ENCODE measurements around the gene SHLD3.

SHLD3 gene

DNA sequence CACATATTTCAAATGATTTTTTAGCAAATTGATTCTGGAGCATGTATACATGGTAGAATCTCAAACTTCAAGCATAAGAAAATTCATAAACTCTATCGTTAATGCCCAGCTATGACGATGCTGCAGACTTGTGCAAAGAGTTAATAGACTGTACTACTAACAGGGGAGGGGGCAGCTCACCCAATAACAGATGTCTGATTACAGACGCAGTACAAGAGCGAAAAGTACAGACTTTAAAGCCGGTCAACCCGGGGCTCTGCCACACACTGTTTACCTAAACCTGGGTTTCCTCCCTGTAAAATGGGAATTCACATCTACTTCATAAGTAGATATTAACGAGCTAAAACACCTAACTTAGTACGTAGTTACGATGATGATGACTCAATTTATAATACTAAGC is 1.3 kb upstream of the SHLD3 start:
- Histone ChIP-seq H3K27me3 (ENCODE audit: low read length) (no peaks in the 10 kb centered on the region), H3F3A (ENCODE audit: insufficient read depth) (0 out of 2 replicates have a peak, but pooled peaks cover 3% of the 10 kb centered on the region), H4K20me1 (ENCODE audit: low read depth, low read length) (no peaks in the 10 kb centered on the region; the same call in 1 of the 2 replicates), H3K9me3 (ENCODE audit: insufficient read depth, low read length) (no peaks in the 10 kb centered on the region), H3K79me2 (ENCODE audit: insufficient read depth, low read length) (peaks cover 61% of the 10 kb centered on the region), H3K4me2 (ENCODE audit: low read depth, low read length, poor library complexity, severe bottlenecking) (peak overlapping the region; percentile 93), H3K9me2 (replicated peaks; ENCODE audit: insufficient read depth, low read length) (no peaks in the 10 kb centered on the region), H3K27ac (ENCODE audit: low read depth, low read length) (no peak overlapping the region), H3K36me3 (ENCODE audit: low read length) (no peaks in the 10 kb centered on the region), H3K4me3 (ENCODE audit: insufficient read depth, low read length, poor library complexity, severe bottlenecking) (peak overlapping the region; percentile 98), H3K9ac (ENCODE audit: low read length) (peak overlapping the region; percentile 88), H2AFZ (ENCODE audit: low read depth, low read length, severe bottlenecking) (peak overlapping the region; percentile 81)
- TF ChIP-seq, protein P1, sequence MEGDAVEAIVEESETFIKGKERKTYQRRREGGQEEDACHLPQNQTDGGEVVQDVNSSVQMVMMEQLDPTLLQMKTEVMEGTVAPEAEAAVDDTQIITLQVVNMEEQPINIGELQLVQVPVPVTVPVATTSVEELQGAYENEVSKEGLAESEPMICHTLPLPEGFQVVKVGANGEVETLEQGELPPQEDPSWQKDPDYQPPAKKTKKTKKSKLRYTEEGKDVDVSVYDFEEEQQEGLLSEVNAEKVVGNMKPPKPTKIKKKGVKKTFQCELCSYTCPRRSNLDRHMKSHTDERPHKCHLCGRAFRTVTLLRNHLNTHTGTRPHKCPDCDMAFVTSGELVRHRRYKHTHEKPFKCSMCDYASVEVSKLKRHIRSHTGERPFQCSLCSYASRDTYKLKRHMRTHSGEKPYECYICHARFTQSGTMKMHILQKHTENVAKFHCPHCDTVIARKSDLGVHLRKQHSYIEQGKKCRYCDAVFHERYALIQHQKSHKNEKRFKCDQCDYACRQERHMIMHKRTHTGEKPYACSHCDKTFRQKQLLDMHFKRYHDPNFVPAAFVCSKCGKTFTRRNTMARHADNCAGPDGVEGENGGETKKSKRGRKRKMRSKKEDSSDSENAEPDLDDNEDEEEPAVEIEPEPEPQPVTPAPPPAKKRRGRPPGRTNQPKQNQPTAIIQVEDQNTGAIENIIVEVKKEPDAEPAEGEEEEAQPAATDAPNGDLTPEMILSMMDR (IDR thresholded peaks at IDR 0.05; ENCODE audit: insufficient read depth, low read length, poor library complexity, severe bottlenecking), result no peak
- no peak for TF ChIP-seq EZH2phosphoT487 (conservative IDR thresholded peaks at IDR 0.05; ENCODE audit: low read length)

DNA sequence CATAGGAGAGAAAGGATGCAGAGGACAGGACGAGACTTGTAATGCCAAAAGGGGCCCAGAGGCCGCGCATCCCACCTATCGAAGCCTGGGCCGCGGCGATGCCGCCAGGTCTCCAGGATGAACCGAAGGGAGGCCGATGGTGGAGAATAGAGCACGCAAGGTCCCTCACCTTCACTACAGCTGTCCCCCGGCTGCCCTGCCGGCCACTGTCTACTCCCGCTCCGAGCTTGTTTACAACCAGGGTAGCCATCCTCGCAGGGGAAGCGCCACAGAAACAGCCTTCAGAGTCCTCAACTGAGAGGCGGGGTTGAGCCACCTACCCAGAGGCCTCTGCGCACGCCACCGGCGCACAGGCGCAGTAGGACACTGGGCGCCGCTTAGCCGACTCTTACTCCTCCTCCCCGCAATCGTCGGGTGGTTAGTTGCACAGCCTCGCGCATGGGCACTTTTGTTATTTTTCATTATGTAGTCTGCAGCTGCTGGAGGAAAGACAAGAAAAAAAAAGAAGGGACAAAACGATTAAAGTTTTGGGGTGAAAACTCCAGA is 729 bp upstream of the SHLD3 start, which contains the start of gene TRIM23:
Gene TRIM23 (minus strand): TSS at position 309 of the 546 bp plus-strand sequence. CDS start 59 bp downstream, at position 250.
- H3K9ac ChIP-seq (ENCODE audit: low read length), result peak within 1 kb of the TSS; percentile 88
- 0 out of 2 replicates have a peak, but pooled peaks cover 3% of the 10 kb centered on the region for H3F3A ChIP-seq (ENCODE audit: insufficient read depth)
- H3K36me3 ChIP-seq (ENCODE audit: low read length), result no peaks in the 10 kb centered on the region
- no peaks in the 10 kb centered on the region for H3K9me2 ChIP-seq (replicated peaks; ENCODE audit: insufficient read depth, low read length)
- H3K9me3 ChIP-seq (ENCODE audit: insufficient read depth, low read length), result no peaks in the 10 kb centered on the region
- peak within 1 kb of the TSS; percentile 98 for H3K4me3 ChIP-seq (ENCODE audit: insufficient read depth, low read length, poor library complexity, severe bottlenecking)
- H2AFZ ChIP-seq (ENCODE audit: low read depth, low read length, severe bottlenecking), result peak within 1 kb of the TSS; percentile 81
- peak within 1 kb of the TSS; percentile 93 for H3K4me2 ChIP-seq (ENCODE audit: low read depth, low read length, poor library complexity, severe bottlenecking)
- no peaks in the 10 kb centered on the region; the same call in 1 of the 2 replicates for H4K20me1 ChIP-seq (ENCODE audit: low read depth, low read length)
- no peaks in the 10 kb centered on the region for H3K27me3 ChIP-seq (ENCODE audit: low read length)
- peak within 1 kb of the TSS; percentile 80 for H3K27ac ChIP-seq (ENCODE audit: low read depth, low read length)
- TF ChIP-seq, protein P1 (IDR thresholded peaks at IDR 0.05; ENCODE audit: insufficient read depth, low read length, poor library complexity, severe bottlenecking), result no peak
- no peak for TF ChIP-seq EZH2phosphoT487 (conservative IDR thresholded peaks at IDR 0.05; ENCODE audit: low read length)
- H3K79me2 ChIP-seq (ENCODE audit: insufficient read depth, low read length), result peaks cover 67% of the 10 kb centered on the region

DNA sequence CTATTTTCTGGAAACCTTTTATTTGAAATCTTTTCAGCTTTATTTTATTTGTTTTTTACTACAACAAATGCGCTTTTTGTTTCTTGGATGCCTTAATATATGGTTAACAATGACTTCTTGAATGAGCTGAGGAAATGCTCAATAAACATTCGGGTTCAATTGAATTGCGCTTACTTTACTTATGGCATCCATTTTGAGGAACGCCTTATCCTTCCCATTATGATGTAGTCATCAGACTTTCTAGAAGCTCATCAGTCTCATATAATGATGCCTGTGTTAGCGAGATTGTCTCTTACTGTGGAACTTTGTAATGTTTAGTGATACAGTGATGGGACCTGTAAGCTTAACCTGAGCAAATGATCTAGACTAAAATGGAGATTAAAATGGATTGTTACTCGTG is 916 bp downstream of the SHLD3 start:
- H3K36me3 ChIP-seq (ENCODE audit: low read length), result peaks cover 8% of the 10 kb centered on the region; the same call in 1 of the 2 replicates
- H3K79me2 ChIP-seq (ENCODE audit: insufficient read depth, low read length), result peaks cover 84% of the 10 kb centered on the region
- no peaks in the 10 kb centered on the region for H3F3A ChIP-seq (ENCODE audit: insufficient read depth)
- peak overlapping the region; percentile 93 for H3K4me2 ChIP-seq (ENCODE audit: low read depth, low read length, poor library complexity, severe bottlenecking)
- no peaks in the 10 kb centered on the region for H3K27me3 ChIP-seq (ENCODE audit: low read length)
- H3K4me3 ChIP-seq (ENCODE audit: insufficient read depth, low read length, poor library complexity, severe bottlenecking), result peak overlapping the region; percentile 98
- H3K27ac ChIP-seq (ENCODE audit: low read depth, low read length), result no peak overlapping the region
- no peaks in the 10 kb centered on the region for H3K9me2 ChIP-seq (replicated peaks; ENCODE audit: insufficient read depth, low read length)
- no peaks in the 10 kb centered on the region; the same call in 1 of the 2 replicates for H4K20me1 ChIP-seq (ENCODE audit: low read depth, low read length)
- TF ChIP-seq EZH2phosphoT487 (conservative IDR thresholded peaks at IDR 0.05; ENCODE audit: low read length), result no peak
- TF ChIP-seq, protein P1 (IDR thresholded peaks at IDR 0.05; ENCODE audit: insufficient read depth, low read length, poor library complexity, severe bottlenecking), result no peak
- no peaks in the 10 kb centered on the region for H3K9me3 ChIP-seq (ENCODE audit: insufficient read depth, low read length)
- H2AFZ ChIP-seq (ENCODE audit: low read depth, low read length, severe bottlenecking), result no peak overlapping the region
- peak overlapping the region; percentile 88 for H3K9ac ChIP-seq (ENCODE audit: low read length)

Data from SU-DHL-6 (cell line).